Esophagus muscularis mucosa (tissue), 4 donors: ENCODE results near the gene GRK3.
"Not testable (repeated sequence)": the region's sequence is repeated elsewhere in the genome, so short reads cannot be mapped to it uniquely, and the experiment has no call there.

Source experiments
- EP300 ChIP-seq: sonication (generic); formaldehyde crosslinking; IDR thresholded peaks from one replicate; pipeline ENCODE4 v1.6.1; 2017; ENCODE audit warnings: antibody characterized with exemption
- POLR2A ChIP-seq: fragments of 450-650 bp; IDR thresholded peaks from one replicate; pipeline ENCODE4 v1.6.1; 2017; ENCODE audit warnings: antibody characterized with exemption, moderate library complexity, mild to moderate bottlenecking, low read depth
- POLR2AphosphoS5 ChIP-seq, 2 donors: sonication (generic); formaldehyde crosslinking; IDR thresholded peaks; one replicate each; pipeline ENCODE4 v1.6.1; 2017; ENCODE audit warnings: antibody characterized with exemption in 2 of 2
- TF ChIP-seq, protein P1 (sequence below), 3 experiments: fragments of 200-600 bp in 2 of 3; fragments of 450-650 bp in 1 of 3; sonication (generic) in 2 of 3; IDR thresholded peaks; one replicate each; pipeline ENCODE4 v1.5.1; 2017 to 2019; ENCODE audit warnings: antibody characterized with exemption in 3 of 3, mild to moderate bottlenecking in 2 of 3, moderate library complexity in 1 of 3

DNA sequence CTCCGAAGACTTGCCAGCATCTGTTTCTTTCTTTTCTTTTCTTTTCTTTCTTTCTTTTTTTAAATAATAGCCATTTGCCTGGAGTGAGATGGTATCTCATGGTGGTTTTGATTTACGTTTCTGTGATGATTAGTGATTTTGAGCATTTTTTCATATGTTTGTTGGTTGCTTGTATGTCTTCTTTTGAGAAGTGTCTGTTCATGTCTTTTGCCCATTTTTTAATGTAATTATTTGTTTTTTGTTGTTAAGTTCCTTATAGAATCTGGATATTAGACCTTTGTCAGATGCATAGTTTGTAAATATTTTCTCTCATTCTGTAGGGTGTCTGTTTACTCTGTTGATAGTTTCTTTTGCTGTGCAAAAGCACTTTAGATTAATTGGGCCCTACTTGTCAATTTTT lies 28.8 kb downstream of the GRK3 start:
- TF ChIP-seq POLR2A; EP300; POLR2AphosphoS5 (IDR thresholded peaks at IDR 0.05): not testable (repeated sequence)
- TF ChIP-seq, protein P1, sequence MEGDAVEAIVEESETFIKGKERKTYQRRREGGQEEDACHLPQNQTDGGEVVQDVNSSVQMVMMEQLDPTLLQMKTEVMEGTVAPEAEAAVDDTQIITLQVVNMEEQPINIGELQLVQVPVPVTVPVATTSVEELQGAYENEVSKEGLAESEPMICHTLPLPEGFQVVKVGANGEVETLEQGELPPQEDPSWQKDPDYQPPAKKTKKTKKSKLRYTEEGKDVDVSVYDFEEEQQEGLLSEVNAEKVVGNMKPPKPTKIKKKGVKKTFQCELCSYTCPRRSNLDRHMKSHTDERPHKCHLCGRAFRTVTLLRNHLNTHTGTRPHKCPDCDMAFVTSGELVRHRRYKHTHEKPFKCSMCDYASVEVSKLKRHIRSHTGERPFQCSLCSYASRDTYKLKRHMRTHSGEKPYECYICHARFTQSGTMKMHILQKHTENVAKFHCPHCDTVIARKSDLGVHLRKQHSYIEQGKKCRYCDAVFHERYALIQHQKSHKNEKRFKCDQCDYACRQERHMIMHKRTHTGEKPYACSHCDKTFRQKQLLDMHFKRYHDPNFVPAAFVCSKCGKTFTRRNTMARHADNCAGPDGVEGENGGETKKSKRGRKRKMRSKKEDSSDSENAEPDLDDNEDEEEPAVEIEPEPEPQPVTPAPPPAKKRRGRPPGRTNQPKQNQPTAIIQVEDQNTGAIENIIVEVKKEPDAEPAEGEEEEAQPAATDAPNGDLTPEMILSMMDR (IDR thresholded peaks at IDR 0.05), result not testable (repeated sequence)
